Stomach (tissue), 4 donors: ENCODE results near the gene HYAL2.

Experiments used
- CTCF ChIP-seq, 7 experiments: fragments of 450-650 bp in 4 of 7; fragments of 200-600 bp in 3 of 7; sonication (generic) in 3 of 7; IDR thresholded peaks; one replicate each; pipeline ENCODE4 v1.5.1; 2016 to 2019; ENCODE audit warnings: antibody characterized with exemption in 7 of 7, control low read depth in 2 of 7, mild to moderate bottlenecking in 1 of 7
- POLR2A ChIP-seq, 4 donors: fragments of 450-650 bp; IDR thresholded peaks; one replicate each; pipeline ENCODE4 v1.6.1; 2016; ENCODE audit warnings: antibody characterized with exemption in 4 of 4, control low read depth in 2 of 4, mild to moderate bottlenecking in 1 of 4, moderate library complexity in 1 of 4

GRCh38 chr3:50337175-50337861 is 14.8 kb upstream of the HYAL2 start:
- no peak for TF ChIP-seq CTCF (IDR thresholded peaks at IDR 0.05)
- peak in 2 of 4 donors; percentile 81 to 89 for TF ChIP-seq POLR2A (IDR thresholded peaks at IDR 0.05)
